WI38 (cell line): ENCODE measurements around the gene SLC10A7.

Source experiments
- H3K4me3 ChIP-seq: 2 replicates; pipeline ENCODE4 v1.5.1; 2011; ENCODE audit warnings: low read depth, mild to moderate bottlenecking, control low read depth, low read length
- CTCF ChIP-seq: IDR thresholded peaks from 2 replicates; pipeline ENCODE4 v1.5.1; 2012; ENCODE audit warnings: low read depth, mild to moderate bottlenecking, control low read depth, low read length

SLC10A7 gene

GRCh38 chr4:146511381-146511780 lies 10.4 kb downstream of the SLC10A7 start:
- no peak overlapping the region for H3K4me3 ChIP-seq
- TF ChIP-seq CTCF = no peak

- no peak overlapping the region for H3K4me3 ChIP-seq
- TF ChIP-seq CTCF = no peak
Observed at GRCh38 chr4:146510942-146511341, 10.8 kb downstream of the SLC10A7 start.

- no peak for TF ChIP-seq CTCF
- H3K4me3 ChIP-seq = no peak overlapping the region
Observed at GRCh38 chr4:146508229-146508939, 13.4 kb downstream of the SLC10A7 start.

- no peak for TF ChIP-seq CTCF
- H3K4me3 ChIP-seq = no peak overlapping the region
Observed at GRCh38 chr4:146507632-146508031, 14.1 kb downstream of the SLC10A7 start.

- no peak for TF ChIP-seq CTCF
- no peak overlapping the region for H3K4me3 ChIP-seq
Observed at GRCh38 chr4:146506272-146506671, 15.5 kb downstream of the SLC10A7 start.

- no peak overlapping the region for H3K4me3 ChIP-seq
- no peak for TF ChIP-seq CTCF
Observed at GRCh38 chr4:146500216-146500615, 21.5 kb downstream of the SLC10A7 start.

GRCh38 chr4:146498291-146498690 lies 23.4 kb downstream of the SLC10A7 start:
- H3K4me3 ChIP-seq = no peak overlapping the region

More at GRCh38 chr4:146498291-146498690, 23.4 kb downstream of the SLC10A7 start:
- TF ChIP-seq CTCF = no peak
